ENCODE results near the gene HPS1. TPM values are rescaled to one million over a fixed set of nuclear protein-coding genes. Genes with fewer than 3 reads are reported as not detected.
A peak's percentile ranks its signal among the peaks of the same experiment; 100 is the strongest.

The HPS1 gene
- total RNA-seq, 2 donors from 2014 or later: 39.6 to 43.3 TPM

DNA sequence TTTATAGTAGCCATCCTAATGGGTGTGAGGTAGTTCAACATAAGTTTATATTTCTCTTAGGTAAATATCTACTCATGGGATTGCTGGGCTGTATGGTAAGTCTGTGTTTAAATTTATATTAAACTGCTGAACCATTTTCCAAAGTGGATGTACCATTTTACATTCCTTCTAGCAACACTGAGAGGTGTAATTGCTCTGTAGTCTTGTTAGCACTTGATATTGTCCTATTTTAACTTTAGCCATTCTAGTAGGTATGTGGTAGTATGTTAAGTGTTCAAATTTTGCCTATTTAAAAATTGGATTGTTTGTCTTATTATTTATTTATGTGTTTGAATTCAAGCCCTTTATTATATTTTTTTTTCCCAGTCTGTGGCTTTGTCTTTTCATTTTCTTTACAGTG is 2.6 kb upstream of the HPS1 start:
- Mint-ChIP-seq H3K9me3 (no peaks in the 10 kb centered on the region), H3K4me3 (no peak overlapping the region), H3K4me1 (no peaks in the 10 kb centered on the region), H3K27ac (no peak overlapping the region), H3K36me3 (ENCODE audit: low read depth) (peaks cover 9% of the 10 kb centered on the region), H3K27me3 (ENCODE audit: insufficient read depth) (peaks cover 6% of the 10 kb centered on the region)
- no peak for DNase-seq
- H3K9ac ChIP-seq (ENCODE audit: extremely low read depth, low read length, poor library complexity, severe bottlenecking): no peak overlapping the region
- H3K27ac ChIP-seq (ENCODE audit: low read depth, low read length): no peak overlapping the region
- no peaks in the 10 kb centered on the region for H3K4me1 ChIP-seq (ENCODE audit: control insufficient read depth, insufficient read depth, low read length)
- TF ChIP-seq, protein P1, sequence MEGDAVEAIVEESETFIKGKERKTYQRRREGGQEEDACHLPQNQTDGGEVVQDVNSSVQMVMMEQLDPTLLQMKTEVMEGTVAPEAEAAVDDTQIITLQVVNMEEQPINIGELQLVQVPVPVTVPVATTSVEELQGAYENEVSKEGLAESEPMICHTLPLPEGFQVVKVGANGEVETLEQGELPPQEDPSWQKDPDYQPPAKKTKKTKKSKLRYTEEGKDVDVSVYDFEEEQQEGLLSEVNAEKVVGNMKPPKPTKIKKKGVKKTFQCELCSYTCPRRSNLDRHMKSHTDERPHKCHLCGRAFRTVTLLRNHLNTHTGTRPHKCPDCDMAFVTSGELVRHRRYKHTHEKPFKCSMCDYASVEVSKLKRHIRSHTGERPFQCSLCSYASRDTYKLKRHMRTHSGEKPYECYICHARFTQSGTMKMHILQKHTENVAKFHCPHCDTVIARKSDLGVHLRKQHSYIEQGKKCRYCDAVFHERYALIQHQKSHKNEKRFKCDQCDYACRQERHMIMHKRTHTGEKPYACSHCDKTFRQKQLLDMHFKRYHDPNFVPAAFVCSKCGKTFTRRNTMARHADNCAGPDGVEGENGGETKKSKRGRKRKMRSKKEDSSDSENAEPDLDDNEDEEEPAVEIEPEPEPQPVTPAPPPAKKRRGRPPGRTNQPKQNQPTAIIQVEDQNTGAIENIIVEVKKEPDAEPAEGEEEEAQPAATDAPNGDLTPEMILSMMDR (conservative IDR thresholded peaks at IDR 0.05): no peak
- no peak overlapping the region for H3K4me3 ChIP-seq (ENCODE audit: low read length)
- no peaks in the 10 kb centered on the region for H3K9me3 ChIP-seq (ENCODE audit: control insufficient read depth, low read length)
- H3K27me3 ChIP-seq (ENCODE audit: control insufficient read depth, insufficient read depth, low read length, poor library complexity, severe bottlenecking): no peaks in the 10 kb centered on the region
- H3K36me3 ChIP-seq (ENCODE audit: control insufficient read depth, insufficient read depth, low read length): peaks cover 10% of the 10 kb centered on the region

DNA sequence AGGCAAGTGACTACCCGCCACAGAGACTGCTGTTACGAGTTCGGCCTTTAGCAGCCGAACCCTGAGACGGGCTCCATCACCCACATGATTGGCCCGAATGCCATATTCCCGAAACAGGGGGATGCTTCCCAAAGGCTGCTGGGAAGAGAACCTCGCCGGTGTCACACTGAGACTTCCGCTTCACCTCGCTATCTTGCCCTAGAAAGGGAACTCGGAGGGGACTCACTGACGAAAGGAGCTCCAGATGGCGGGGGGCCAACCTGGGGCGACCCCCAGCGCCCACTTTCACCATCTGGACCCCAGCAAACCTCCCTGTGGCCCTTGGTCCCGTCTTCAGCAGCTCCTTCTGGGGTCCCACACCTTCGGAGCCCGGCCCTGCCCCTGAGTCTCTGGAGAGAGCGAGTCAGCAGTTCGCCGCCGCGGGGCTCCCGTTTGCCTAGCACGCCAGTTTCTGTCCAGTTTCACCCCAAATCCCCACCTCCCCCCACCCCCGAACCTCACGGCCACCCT is 529 bp downstream of the HPS1 start:
- H3K27me3 Mint-ChIP-seq (ENCODE audit: insufficient read depth): peaks cover 6% of the 10 kb centered on the region
- Histone ChIP-seq H3K27ac (ENCODE audit: low read depth, low read length) (no peak overlapping the region), H3K9ac (ENCODE audit: extremely low read depth, low read length, poor library complexity, severe bottlenecking) (peak overlapping the region; percentile 81), H3K4me1 (ENCODE audit: control insufficient read depth, insufficient read depth, low read length) (no peaks in the 10 kb centered on the region), H3K9me3 (ENCODE audit: control insufficient read depth, low read length) (no peaks in the 10 kb centered on the region), H3K27me3 (ENCODE audit: control insufficient read depth, insufficient read depth, low read length, poor library complexity, severe bottlenecking) (no peaks in the 10 kb centered on the region), H3K36me3 (ENCODE audit: control insufficient read depth, insufficient read depth, low read length) (peaks cover 37% of the 10 kb centered on the region), H3K4me3 (ENCODE audit: low read length) (peak overlapping the region; percentile 78)
- TF ChIP-seq, protein P1 (conservative IDR thresholded peaks at IDR 0.05): no peak
- H3K4me1 Mint-ChIP-seq: no peaks in the 10 kb centered on the region
- peaks cover 37% of the 10 kb centered on the region for H3K36me3 Mint-ChIP-seq (ENCODE audit: low read depth)
- DNase-seq: peak; percentile 80
- WGBS, 2 experiments (ENCODE audit: insufficient coverage in 1 of 2, insufficient read length in 1 of 2): 19 to 56% methylated on average over 11 to 28 of the region's 28 CpGs
- H3K9me3 Mint-ChIP-seq: no peaks in the 10 kb centered on the region
- peak overlapping the region; percentile 87 for H3K27ac Mint-ChIP-seq
- H3K4me3 Mint-ChIP-seq: peak overlapping the region; percentile 83

DNA sequence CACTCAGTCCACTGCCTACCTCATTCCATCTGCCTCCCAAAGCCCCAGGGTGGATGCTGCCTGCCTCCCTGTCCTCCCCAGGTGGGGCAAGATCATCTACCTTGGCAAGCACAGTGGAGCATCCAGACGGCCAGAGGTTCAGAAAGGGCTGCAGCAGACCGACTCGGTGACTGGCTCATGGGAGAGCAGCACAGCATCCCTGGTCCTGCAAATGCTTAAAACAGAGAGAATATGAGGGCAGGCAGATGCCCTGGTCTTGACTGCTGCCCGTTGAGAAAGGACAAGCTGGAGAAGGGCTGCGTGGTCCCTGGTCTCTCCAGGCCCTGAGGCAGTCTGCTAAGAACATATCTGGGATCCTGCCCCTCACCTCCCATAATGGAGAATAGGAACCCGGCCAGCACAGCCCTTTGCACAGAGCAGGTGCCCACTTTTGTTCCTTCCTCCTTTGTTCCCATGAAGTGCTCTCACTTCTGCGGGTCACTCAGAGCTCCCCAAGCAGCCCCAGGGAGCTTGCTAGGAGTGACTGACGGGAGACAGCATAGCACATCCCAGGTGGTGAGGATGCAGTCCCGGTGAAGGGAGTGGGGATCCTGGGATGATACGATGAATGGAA is 1.4 kb downstream of the HPS1 start:
- H3K36me3 Mint-ChIP-seq (ENCODE audit: low read depth): peaks cover 44% of the 10 kb centered on the region
- Histone ChIP-seq H3K27ac (ENCODE audit: low read depth, low read length) (no peak overlapping the region), H3K36me3 (ENCODE audit: control insufficient read depth, insufficient read depth, low read length) (peaks cover 45% of the 10 kb centered on the region), H3K9ac (ENCODE audit: extremely low read depth, low read length, poor library complexity, severe bottlenecking) (no peak overlapping the region), H3K27me3 (ENCODE audit: control insufficient read depth, insufficient read depth, low read length, poor library complexity, severe bottlenecking) (no peaks in the 10 kb centered on the region), H3K4me1 (ENCODE audit: control insufficient read depth, insufficient read depth, low read length) (no peaks in the 10 kb centered on the region), H3K4me3 (ENCODE audit: low read length) (peak overlapping the region; percentile 78), H3K9me3 (ENCODE audit: control insufficient read depth, low read length) (peaks cover 2% of the 10 kb centered on the region)
- H3K9me3 Mint-ChIP-seq: peaks cover 3% of the 10 kb centered on the region
- WGBS, 2 experiments (ENCODE audit: insufficient coverage in 1 of 2, insufficient read length in 1 of 2): 86 to 96% methylated on average over 6 to 10 of the region's 10 CpGs
- peak overlapping the region; percentile 83 for H3K4me3 Mint-ChIP-seq
- no peaks in the 10 kb centered on the region for H3K4me1 Mint-ChIP-seq
- peaks cover 6% of the 10 kb centered on the region for H3K27me3 Mint-ChIP-seq (ENCODE audit: insufficient read depth)
- peak overlapping the region; percentile 10 for H3K27ac Mint-ChIP-seq
- no peak for DNase-seq
- TF ChIP-seq, protein P1 (conservative IDR thresholded peaks at IDR 0.05): no peak

Data from endodermal cell (in vitro differentiated cells).